A204.1 (cell line): Measurements from ENCODE around the gene EEFSEC.

ENCODE experiments used
- FAIRE-seq: peaks from 2 replicates; lab custom pipeline; 2012; peaks lifted over from hg19 to GRCh38; lab: Jason Lieb, UNC

EEFSEC gene

GRCh38 chr3:128217702-128218547 is 64.6 kb downstream of the EEFSEC start:
- FAIRE-seq = no peak

DNA sequence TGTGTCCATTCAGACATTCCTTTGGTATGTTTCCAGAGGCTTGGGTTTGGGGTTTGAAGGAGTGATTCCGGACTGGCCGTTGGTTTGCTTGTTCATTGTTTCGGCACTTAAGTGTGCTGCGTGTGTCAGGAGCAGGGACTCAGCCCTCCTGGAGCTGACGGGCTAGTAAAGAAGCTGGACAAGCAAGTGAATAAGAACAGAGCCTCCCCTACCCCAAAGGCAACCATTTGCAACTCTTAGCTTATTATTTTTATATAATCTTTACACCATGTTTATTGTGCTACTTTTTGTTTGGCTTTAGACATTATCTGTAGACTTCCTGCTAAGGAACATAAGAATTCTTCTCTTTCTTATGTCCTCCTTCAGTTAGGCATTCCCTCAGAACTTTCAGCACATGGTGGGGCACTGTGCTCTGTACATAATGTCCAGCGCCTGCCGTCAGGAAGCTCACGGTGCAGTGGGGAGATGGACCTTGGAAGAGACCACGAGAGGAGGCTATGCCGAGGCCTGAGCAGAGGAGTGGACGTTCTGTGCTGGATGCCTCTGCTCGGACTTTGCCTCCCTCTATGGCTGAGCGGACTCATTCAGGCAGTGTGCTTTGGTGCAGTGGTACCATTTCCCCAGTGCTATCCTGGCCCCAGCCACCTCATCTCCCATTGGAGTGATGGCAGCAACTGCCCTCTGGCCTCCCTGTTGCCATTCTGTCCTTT is 65.4 kb downstream of the EEFSEC start:
- FAIRE-seq = no peak

DNA sequence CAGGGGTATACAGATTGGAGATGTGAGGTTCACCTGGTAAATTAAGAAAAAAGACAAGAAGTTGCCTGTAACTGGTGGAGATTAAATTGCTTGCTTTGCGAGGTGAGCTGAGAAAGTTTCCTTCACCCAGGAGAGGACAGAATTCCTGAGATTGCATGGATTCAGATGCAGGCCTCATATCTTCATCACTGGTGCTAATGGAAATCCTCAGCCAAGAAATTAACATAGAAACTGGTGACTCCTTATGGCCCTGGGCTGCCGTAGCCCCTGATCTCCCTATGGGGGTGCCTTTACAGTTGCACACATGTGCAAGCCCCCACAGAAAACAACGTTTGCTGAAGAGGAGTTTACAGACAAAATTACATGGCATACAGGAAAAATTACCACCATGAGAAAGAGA is 68.0 kb downstream of the EEFSEC start:
- FAIRE-seq = no peak

DNA sequence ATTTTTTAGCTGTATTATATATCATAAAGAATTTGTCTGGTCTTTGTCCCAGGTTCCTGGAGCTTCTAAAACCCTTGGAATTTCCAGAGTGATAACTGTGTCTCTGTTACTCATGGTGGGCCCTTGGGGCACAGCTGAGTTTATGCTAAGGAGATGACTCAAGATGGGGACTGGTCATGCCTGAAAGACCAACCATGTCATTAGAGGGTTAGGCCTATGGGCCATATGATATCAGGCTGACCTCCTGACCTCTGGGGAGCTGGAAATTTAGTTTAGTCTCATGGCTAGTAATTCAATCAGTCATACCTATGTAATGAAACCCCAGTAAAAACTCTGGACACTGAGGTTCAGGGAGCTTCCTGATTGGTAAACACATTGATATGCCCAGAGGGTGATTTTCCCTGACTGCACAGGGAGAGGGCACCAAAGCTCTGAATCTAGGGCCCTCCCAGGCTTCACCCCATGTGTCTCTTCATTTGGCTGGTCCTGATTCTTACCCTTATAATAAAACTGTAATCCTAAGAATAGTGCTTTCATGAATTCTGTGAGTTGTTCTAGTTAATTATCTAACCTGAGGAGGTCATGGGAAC is 69.6 kb downstream of the EEFSEC start:
- FAIRE-seq = no peak

DNA sequence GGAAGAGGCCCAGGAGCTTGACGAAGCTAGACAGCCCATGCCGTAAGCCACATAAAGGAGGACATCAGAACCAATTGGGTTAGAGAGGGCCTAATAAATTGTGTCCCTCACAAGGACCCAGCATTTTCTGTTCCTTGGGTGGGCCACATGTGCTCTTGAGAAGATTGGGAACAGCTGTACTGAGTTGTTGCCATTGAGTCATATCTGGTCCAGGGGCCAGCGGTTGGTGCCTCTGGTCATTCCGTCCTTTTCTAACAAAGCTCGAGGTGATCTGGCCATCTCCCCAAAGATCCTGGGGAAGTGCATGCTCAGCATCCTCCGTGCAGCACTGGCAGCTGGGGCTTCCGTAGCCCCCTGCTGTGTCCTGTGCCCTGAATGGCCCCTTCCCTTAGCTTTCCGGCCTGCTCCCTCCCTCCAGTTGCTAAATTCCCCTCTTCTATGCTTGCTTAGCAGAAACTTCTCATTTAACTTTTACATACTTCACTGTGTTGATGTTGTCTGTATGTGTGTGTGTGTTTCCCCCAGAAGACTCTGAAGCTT is 73.0 kb downstream of the EEFSEC start:
- FAIRE-seq = no peak

DNA sequence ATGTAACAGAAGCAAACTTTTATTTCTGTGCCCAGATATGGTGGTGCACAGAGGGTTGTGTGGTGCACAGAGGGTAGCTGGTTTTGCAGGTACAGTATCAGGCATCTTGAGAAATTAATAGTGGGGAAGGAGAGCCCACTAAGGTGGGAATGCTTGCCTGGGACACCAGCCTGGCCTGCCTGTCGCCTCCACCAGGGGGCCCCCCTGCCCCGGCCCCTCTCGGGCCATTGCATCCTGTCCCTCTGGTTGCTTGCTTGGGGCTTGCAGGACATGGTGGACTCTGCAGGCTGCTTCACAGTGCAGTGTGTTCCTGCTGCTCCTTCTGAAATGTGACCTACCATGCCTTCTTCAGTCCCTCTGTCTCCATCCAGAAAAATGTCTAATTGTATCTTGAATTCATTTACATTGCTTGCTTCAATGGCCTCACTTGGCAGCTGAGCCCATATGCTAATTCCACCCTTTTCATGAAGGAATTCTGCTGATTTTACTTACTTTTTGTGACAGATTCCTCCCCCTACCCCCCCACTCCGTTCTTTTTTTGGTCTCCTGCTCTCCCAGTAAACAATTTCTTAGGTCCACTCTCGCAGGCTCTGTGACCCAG is 73.6 kb downstream of the EEFSEC start:
- no peak for FAIRE-seq

- FAIRE-seq = no peak
Observed at GRCh38 chr3:128227507-128227906, 74.2 kb downstream of the EEFSEC start.

DNA sequence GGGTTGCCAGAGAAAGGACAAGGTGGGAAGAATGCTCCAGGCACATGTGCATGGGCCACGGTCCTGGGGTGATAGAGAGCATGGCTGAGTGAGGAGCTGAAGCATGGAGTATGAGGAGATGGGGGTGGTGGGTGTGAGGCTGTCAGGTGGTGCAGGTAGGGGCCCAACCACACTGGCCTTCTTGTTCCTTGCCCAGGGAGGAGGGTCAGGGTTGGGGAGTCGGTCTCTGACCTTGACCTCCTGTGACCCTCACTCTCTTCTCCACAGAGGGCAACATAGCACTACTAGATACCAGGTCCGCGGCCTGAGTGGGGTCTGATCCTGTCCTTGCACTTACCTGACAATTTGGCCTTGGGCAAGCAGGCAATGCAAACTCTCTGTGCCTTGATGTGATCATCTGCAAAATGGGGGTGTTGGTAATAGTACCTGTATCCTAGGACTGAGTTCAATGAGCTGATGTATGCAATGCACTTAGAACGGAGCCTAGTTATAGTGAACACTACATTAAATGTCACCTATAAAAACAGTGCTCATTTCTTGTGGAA is 75.2 kb downstream of the EEFSEC start:
- no peak for FAIRE-seq

DNA sequence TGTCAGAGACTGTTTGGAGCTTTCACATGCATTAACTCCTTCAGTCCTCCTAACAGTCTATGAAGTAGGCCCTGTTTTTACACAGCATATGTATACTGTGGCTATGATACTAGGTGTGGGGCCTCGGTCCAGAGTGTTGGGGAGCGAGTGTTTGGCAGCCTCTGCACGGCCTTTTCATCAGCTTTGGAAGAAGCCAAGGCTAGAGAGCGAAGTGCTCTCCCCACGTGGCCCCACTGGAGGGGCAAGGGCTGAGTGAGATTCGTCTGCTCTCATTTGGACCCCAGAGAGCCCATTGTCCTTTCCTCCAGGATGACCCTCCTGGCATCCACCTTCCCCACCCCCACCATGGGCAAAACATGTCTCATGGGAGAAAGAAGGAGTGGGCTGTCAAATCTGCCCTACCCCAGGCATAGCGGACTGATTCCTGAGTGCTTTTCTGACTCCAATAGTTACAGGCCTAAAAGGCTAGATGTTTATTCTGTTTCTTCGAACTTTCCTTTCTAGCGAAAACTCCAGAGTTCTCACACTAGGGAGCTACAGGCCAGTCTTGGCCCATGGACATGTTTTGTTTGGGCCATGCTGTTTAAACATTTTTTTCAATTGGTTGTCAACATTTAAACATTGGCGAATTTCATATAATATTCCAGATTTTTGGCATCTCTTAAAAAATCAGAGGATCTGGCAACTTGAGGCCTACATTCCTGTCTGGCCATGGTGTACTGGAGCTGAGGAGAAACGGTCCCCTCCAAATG is 76.0 kb downstream of the EEFSEC start:
- FAIRE-seq = no peak

- no peak for FAIRE-seq
Observed at GRCh38 chr3:128231606-128232005, 78.3 kb downstream of the EEFSEC start.

- FAIRE-seq = no peak
Observed at GRCh38 chr3:128232376-128233178, 79.3 kb downstream of the EEFSEC start.

DNA sequence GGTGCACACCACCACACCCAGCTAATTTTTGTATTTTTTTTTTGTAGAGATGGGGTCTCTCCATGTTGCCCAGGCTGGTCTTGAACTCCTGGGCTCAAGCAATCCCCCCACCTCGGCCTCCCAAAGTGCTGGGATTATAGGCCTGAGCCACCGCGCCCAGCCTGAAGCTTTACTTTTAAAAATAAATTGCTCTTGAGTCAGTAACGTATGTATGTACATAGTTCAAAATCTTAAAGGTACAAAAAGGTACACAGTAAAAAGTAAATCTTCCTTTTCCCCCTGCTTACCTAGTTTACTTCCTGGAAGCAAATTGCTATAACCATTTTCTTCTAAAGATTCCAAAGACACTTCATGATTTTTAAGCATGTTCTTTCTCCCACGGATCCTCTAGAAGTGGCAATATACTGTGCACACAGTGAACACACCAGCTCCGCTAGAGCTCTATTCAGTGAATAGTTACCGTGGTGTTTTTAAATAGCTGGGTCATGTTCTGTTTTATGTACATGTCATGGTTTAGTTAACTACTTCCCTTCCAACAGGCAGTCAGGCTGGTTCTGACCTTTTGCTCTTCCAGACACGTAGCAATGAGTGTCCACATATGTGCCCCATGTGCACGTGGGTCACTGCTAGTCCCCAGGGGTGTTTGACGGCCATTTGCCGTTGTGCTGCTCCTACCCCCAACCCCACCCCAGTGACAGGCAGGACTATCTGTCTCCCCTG is 82.1 kb downstream of the EEFSEC start:
- FAIRE-seq = no peak

DNA sequence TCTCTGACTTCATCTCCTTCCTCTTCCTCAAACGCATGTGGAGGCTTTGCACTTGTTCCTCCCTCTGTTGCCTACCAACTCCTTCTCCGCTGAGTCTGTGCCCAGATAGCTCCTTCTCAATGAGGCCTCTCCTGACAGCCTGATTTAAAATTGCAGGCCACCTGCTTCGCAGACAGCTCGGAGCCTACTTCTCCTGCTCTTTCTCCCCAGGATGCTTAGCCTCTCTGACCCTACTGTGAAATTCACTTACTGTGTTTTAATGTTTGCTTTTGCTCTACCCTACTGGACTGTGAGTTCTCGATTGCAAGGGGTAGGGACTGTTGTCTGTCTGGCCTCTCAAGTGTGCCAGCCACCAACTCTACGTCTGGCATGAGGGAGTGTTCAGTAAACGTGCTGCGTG is 83.4 kb downstream of the EEFSEC start:
- no peak for FAIRE-seq

GRCh38 chr3:128237348-128238183 is 84.3 kb downstream of the EEFSEC start:
- no peak for FAIRE-seq

- no peak for FAIRE-seq
Observed at GRCh38 chr3:128238184-128238489, 84.9 kb downstream of the EEFSEC start.

- no peak for FAIRE-seq
Observed at GRCh38 chr3:128239304-128239703, 86.0 kb downstream of the EEFSEC start.

DNA sequence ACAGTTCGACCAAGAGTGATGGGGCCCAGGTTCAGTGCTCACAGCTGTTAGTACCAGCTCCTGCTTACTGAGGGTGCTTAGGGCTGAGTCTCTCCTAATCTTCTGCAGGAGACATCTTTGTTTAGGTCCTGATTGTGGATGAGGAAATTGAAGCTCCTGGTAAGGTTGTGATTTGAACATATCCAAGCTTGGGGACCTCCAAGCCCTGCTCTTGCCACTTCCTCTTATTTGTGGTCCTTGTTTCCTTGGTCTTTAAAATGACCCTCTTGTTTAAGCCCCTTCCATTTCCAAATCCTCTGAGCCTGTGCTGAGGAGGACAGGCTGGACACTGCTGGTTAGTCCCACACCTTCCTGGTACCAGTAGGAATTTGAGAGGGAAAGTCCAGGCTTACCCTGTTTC is 87.0 kb downstream of the EEFSEC start:
- no peak for FAIRE-seq

DNA sequence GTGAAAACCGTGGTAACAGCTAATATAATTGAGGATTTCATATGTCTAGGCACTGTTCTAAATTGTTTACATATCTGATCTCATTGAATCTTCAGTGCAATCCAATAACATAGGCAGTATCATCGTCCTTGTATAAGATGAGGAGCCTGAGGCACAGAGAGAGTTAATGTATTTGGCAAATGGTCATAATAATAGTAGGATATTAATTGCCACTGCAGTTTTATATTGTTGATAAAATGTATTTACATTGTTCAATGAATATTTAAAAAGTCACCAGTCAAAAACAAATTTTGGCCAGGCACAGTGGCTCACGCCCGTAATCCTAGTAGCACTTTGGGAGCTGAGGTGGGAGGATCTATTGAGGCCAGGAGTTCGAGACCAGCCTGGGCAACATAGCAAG is 88.5 kb downstream of the EEFSEC start:
- no peak for FAIRE-seq
